NCI-H1417 treated with DMSO at 0.1 percent for 48 hours (cell line): ENCODE data around the gene GNAS.

Experiments used
- DNase-seq: peaks from one replicate; lab custom pipeline; 2025; lab: John Stamatoyannopoulos, UW

The GNAS gene

GRCh38 chr20:58899512-58899911 is 47.0 kb downstream of the GNAS start:
- DNase-seq = no peak

GRCh38 chr20:58900397-58900796 is 47.9 kb downstream of the GNAS start:
- no peak for DNase-seq

- DNase-seq = no peak
Measured at GRCh38 chr20:58901488-58902402, 49.2 kb downstream of the GNAS start.

- DNase-seq = no peak
Measured at GRCh38 chr20:58903614-58904013, 51.1 kb downstream of the GNAS start.

- no peak for DNase-seq
Measured at GRCh38 chr20:58905236-58905635, 52.7 kb downstream of the GNAS start.

- DNase-seq = no peak
Measured at GRCh38 chr20:58906111-58906510, 53.6 kb downstream of the GNAS start.

GRCh38 chr20:58906894-58907293 is 54.4 kb downstream of the GNAS start:
- no peak for DNase-seq

- DNase-seq = peak; percentile 74
Measured at GRCh38 chr20:58907320-58908137, 55.0 kb downstream of the GNAS start.

GRCh38 chr20:58908221-58908620 is 55.7 kb downstream of the GNAS start:
- no peak for DNase-seq

GRCh38 chr20:58908941-58909340 is 56.4 kb downstream of the GNAS start:
- DNase-seq = no peak

- DNase-seq = no peak
Measured at GRCh38 chr20:58909585-58909984, 57.1 kb downstream of the GNAS start.

- no peak for DNase-seq
Measured at GRCh38 chr20:58910473-58910872, 58.0 kb downstream of the GNAS start.

GRCh38 chr20:58911309-58911708 is 58.8 kb downstream of the GNAS start:
- no peak for DNase-seq

- no peak for DNase-seq
Measured at GRCh38 chr20:58911970-58912369, 59.5 kb downstream of the GNAS start.

GRCh38 chr20:58913079-58913478 is 60.6 kb downstream of the GNAS start:
- DNase-seq = no peak

GRCh38 chr20:58918621-58919020 is 66.1 kb downstream of the GNAS start:
- DNase-seq = no peak

GRCh38 chr20:58921564-58921963 is 69.0 kb downstream of the GNAS start:
- DNase-seq = peak; percentile 34

- DNase-seq = no peak
Measured at GRCh38 chr20:58922036-58922435, 69.5 kb downstream of the GNAS start.

GRCh38 chr20:58923117-58923712 is 70.7 kb downstream of the GNAS start:
- no peak for DNase-seq

- no peak for DNase-seq
Measured at GRCh38 chr20:58926802-58927489, 74.4 kb downstream of the GNAS start.

- no peak for DNase-seq
Measured at GRCh38 chr20:58927490-58928061, 75.1 kb downstream of the GNAS start.

- no peak for DNase-seq
Measured at GRCh38 chr20:58930496-58930895, 78.0 kb downstream of the GNAS start.
